GM21423 (cell line): ENCODE results near the gene ICAM3.
"Not testable (repeated sequence)": the region's sequence is repeated elsewhere in the genome, so short reads cannot be mapped to it uniquely, and the experiment has no call there.

Experiments
- ATAC-seq: cut with Tn5 transposase; IDR thresholded peaks from one replicate; pipeline ENCODE4 v1.9.1; 2021; ENCODE audit warnings: mild to moderate bottlenecking, moderate library complexity; ENCODE audit not compliant: unreplicated experiment

Gene ICAM3, protein sequence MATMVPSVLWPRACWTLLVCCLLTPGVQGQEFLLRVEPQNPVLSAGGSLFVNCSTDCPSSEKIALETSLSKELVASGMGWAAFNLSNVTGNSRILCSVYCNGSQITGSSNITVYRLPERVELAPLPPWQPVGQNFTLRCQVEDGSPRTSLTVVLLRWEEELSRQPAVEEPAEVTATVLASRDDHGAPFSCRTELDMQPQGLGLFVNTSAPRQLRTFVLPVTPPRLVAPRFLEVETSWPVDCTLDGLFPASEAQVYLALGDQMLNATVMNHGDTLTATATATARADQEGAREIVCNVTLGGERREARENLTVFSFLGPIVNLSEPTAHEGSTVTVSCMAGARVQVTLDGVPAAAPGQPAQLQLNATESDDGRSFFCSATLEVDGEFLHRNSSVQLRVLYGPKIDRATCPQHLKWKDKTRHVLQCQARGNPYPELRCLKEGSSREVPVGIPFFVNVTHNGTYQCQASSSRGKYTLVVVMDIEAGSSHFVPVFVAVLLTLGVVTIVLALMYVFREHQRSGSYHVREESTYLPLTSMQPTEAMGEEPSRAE

DNA sequence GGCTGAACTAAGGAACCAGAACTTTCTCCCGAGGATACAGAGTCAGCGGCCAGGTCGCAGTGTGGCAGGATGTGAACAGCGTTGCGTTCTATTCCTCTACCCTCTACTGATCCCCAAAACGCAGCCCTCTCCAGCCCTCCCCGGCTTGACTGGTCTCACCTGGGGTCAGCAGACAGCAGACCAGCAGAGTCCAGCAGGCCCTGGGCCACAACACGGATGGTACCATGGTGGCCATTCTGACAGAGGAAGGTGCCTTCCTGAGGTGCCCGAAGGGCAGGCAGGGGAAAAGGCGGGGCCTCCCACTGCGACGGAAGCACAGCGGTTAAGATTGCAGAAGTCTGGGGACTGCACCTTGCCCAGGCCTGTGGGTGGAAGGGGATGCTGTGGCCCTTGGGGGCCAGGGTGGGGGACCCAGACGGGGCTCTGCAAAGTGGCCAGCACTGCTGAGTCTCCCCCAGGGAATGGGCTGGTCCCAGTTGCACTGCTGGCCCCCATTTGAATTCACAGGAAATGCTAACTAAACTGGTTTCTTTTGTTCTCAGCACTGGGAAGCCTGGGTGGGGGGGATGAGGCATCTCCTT, at the start of gene ICAM3:
Gene ICAM3, minus strand, starts transcription at position 245 of the 581 bp plus-strand sequence. Its CDS starts 10 bp downstream, at position 235.
- ATAC-seq: peak; percentile 63

GRCh38 chr19:10388957-10389356, 49.5 kb upstream of the ICAM3 start:
- ATAC-seq: no peak

DNA sequence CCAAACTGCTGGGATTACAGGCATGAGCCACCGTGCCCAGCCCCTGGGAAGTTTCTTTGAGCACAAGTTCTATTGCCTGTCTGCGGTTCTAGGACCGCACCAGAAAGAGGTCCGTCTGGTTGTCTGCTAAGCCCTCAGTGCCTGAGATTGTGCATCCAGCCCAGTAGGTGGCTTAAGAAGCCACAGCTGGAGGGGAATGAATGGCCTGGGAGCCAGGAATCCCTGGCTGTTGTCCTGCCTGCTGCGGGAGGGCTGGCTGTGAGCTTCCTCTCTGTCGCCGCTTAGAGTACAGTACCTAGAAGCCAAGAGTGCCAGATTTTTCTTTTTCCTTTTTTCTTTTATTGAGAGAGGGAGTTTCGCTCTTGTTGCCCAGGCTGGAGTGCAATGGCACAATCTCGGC, 45.2 kb upstream of the ICAM3 start:
- no peak for ATAC-seq

DNA sequence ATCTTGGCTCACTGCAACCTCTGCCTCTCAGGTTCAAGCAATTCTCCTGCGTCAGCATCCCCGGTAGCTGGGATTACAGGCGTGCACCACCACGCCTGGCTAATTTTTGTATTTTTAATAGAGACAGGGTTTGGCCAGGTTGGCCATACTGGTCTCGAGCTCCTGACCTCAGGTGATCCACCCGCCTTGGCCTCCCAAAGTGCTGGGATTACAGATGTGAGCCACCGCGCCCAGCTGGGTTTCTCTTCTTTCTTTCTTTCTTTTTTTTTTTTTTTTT, 43.7 kb upstream of the ICAM3 start:
- ATAC-seq: not testable (repeated sequence)

DNA sequence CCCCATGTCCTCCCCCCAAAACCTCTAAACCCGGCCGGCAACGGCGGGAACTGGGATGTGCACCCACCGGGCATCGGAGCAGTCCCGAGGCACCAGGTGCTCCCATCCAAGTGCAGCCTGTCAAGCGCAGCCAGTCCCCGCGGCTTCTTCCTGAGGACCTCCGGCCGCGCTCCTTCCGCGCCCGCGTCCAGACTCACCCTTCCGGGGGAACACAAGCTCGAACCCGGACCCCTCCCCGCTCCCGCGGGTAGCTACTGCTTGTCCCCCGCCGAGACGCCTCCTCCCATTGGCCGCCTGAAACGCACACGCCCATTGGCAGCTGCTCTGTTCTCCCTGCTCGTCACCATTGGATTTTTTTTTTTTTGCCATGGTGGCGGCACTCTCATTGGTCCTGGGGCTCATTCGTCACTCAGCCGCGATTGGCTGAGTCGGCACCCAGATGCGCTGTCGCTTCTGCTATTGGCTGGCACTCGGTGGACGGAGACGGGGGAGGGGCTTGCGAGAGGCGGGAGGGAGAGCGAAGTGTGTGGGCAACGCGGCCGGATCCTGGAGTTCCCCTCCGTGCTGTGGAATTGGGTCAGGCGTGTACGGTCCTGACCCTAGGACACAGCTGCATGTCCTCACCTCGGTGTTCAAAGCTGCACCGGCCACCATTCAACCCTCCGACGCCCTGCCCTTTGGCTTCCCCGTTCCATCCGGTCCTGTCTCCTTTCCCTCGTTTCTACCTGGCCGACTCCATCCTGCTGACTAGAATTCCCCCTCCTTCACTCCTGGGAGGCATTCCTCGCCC, 41.1 kb upstream of the ICAM3 start, which contains the start of gene TYK2:
Gene TYK2, minus strand, starts transcription at position 260 of the 790 bp plus-strand sequence. CDS start 2,166 bp downstream, outside the sequence.
- peak; percentile 93 for ATAC-seq

GRCh38 chr19:10379880-10380312, 40.5 kb upstream of the ICAM3 start:
- ATAC-seq: no peak

DNA sequence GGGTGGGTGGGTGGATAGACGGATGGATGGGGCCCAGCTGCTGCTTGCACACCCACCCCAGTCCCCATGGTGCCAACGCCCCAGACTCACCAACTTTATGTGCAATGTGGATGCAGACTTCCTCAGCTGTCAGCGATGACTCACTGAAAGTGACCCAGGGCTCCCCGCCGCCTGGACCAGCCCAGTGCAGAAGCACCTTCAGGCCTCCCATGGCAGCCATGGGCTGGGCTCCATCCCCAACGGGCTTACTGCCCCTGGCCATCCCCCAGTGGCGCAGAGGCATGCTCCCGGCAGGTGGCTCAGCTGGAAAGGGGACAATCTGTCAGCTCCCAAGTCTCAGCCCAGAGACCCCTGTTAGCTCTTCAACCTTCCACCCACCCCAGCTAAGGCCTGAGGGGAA, 38.7 kb upstream of the ICAM3 start:
- no peak for ATAC-seq

- ATAC-seq: not testable (repeated sequence)
These were observed 37.8 kb upstream of the ICAM3 start for GRCh38 chr19:10377140-10377640.

GRCh38 chr19:10374931-10375330, 35.5 kb upstream of the ICAM3 start:
- no peak for ATAC-seq

- ATAC-seq: no peak
These were observed 33.3 kb upstream of the ICAM3 start for GRCh38 chr19:10372690-10373089.

GRCh38 chr19:10368101-10368803, 28.8 kb upstream of the ICAM3 start:
- ATAC-seq: no peak

DNA sequence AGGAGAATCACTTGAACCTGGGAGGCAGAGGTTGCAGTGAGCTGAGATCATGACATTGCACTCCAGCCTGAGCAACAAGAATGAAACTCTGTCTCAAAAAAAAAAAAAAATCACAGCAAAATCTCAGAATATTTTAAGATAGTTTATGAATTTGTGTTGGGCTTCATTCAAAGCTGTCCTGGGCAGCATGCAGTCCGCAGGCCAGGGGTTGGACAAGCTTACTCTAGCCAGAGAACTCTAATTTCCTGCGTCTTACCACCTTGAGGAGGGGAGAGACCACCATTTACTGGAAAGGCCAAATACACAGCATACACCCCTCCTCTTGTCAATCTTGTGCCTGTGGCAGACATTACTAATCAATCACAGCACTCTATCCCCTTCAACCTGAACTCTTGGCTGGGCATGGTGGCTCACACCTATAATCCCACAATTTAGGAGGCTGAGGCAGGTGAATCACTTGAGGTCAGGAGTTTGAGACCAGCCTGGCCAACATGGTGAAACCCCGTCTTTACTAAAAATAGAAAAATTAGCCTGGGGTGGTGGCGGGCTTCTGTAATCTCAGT, 27.6 kb upstream of the ICAM3 start:
- not testable (repeated sequence) for ATAC-seq

GRCh38 chr19:10365518-10365917, 26.1 kb upstream of the ICAM3 start:
- ATAC-seq: no peak

GRCh38 chr19:10364644-10365043, 25.2 kb upstream of the ICAM3 start:
- no peak for ATAC-seq

DNA sequence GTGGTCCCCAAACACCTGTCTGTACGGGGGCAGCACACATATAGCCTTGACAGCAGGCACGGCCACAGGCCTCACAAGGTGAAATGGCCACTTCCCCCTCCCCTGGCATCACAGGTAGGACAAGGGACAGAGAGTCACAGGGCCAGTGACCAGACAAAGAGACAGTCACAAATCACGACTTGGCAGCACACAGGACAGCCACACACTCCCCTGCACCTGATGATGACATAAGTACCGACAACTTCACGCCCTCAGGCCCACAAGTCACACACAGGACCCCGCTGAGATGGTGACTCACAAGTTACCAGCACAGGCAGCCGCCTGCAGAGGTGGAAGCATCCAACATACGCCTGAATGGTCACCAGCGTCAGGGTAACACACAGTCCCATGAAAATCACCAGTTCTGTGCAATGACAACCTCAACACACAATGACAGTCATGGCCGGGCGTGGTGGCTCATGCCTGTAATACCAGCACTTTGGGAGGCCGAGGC, 24.4 kb upstream of the ICAM3 start:
- no peak for ATAC-seq

- no peak for ATAC-seq
These were observed 22.8 kb upstream of the ICAM3 start for GRCh38 chr19:10362259-10362658.

DNA sequence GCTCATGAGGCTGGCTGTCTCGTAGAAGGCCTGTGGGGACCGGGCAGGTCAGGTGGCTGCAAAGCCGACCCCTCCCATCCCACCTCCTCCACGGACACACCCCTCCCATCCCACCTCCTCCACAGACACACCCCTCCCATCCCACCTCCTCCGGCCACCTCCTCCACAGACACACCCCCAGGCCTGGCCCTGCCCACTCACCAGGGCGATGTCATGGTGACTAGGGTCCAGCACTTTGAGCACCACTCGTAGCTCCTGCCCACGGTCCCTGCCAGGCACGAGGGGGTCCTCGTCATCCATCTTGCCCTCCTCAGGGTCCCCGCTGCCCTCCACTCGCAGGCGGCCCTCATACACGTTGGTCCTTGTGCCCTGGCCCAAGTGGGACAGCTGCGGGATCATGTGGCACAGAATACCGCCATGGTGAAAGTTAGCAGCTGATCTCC, 22.2 kb upstream of the ICAM3 start:
- ATAC-seq: no peak

DNA sequence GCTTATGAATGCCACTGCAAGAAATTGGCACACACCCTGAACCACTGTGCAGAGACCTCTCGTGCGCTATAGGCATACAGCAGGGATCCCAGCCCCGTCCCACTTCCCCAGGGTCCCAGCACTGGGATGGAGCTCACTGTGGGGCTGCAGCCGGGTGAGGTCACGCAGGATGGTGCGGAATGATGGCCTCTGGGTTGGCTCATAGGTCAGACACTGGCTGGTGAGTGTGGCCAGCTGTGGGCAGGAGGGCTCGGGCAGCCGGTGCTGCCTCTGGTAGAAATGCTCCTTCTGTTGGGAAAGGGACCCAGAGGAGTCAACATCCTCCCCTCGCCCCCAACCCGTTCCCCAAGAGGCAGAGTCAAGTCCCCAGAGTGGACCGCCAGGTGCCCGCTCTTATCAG, 17.0 kb upstream of the ICAM3 start:
- ATAC-seq: no peak

- ATAC-seq: no peak
These were observed 14.5 kb upstream of the ICAM3 start for GRCh38 chr19:10353793-10354391.
